ENCODE results near the gene TMEM59. TPM values are rescaled to one million over a fixed set of nuclear protein-coding genes. Genes with fewer than 3 reads are reported as not detected.
"Not testable (repeated sequence)": the region's sequence is repeated elsewhere in the genome, so short reads cannot be mapped to it uniquely, and the experiment has no call there.

TMEM59 gene
- total RNA-seq, 1 donor from 2014 or later = 103 TPM

DNA sequence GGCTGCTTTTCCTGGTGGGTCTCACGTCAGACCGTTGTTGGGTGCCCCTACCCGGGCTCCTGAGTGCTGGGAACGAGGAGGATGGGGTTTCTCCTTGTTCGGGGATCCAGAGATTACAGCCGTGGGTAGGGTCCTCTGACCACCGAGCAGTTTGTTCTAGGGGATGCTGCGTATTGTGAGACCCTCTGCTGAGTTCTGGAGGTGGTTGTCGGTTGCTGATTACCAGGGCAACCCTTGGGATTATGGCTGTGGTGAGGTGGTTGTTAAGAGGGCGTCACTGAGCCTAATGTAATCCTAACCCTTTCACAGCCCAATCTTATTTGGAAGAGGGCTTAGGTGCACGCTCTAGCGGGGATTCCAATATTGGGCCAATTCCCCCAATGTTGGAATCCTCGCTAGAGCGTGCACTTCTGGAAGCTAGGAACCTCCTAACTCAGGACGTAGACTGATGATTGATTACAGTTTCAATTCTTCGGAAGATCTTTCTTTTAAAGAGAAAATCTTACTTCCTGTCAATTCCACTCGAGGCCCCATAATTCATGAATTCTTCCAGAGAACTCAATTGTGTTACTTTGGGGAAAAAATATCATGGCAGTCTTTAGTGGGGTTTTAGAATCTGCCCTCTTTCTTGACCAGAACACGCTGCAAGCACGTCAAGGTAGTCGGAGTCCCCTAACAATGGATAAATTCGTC is 887 bp upstream of the TMEM59 start:
- CTCF ChIA-PET = interaction anchor here (2.0 to 2.5 kb wide), 2 partner anchors 28 to 435 kb away, joined by 5 to 12 read pairs; no protein-coding TSS in a partner anchor
- Mint-ChIP-seq H3K27ac (no peak overlapping the region), H3K4me1 (peaks cover 32% of the 10 kb centered on the region), H3K9me3 (no peaks in the 10 kb centered on the region), H3K4me3 (no peak overlapping the region), H3K27me3 (no peaks in the 10 kb centered on the region), H3K36me3 (ENCODE audit: low read depth) (peaks cover 21% of the 10 kb centered on the region)
- DNase-seq = no peak
- POLR2A ChIA-PET = interaction anchor here (0.8 to 4.6 kb wide), 8 partner anchors 13 to 663 kb away, joined by 3 to 44 read pairs (median 5); partner anchors contain the start of genes CYB5RL, IFT25, LRRC42 and MRPL37
- ATAC-seq (ENCODE audit: low read depth) = no peak
- TF ChIP-seq, protein P1, sequence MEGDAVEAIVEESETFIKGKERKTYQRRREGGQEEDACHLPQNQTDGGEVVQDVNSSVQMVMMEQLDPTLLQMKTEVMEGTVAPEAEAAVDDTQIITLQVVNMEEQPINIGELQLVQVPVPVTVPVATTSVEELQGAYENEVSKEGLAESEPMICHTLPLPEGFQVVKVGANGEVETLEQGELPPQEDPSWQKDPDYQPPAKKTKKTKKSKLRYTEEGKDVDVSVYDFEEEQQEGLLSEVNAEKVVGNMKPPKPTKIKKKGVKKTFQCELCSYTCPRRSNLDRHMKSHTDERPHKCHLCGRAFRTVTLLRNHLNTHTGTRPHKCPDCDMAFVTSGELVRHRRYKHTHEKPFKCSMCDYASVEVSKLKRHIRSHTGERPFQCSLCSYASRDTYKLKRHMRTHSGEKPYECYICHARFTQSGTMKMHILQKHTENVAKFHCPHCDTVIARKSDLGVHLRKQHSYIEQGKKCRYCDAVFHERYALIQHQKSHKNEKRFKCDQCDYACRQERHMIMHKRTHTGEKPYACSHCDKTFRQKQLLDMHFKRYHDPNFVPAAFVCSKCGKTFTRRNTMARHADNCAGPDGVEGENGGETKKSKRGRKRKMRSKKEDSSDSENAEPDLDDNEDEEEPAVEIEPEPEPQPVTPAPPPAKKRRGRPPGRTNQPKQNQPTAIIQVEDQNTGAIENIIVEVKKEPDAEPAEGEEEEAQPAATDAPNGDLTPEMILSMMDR (IDR thresholded peaks at IDR 0.05) = no peak
- intact Hi-C loops (cut with micrococcal nuclease) = loop anchor here (1.0 to 10.0 kb wide), 12 partner anchors 16 to 1999 kb away; partner anchors contain the start of genes BTF3L4, CYB5RL, LRRC42 and MAGOH

DNA sequence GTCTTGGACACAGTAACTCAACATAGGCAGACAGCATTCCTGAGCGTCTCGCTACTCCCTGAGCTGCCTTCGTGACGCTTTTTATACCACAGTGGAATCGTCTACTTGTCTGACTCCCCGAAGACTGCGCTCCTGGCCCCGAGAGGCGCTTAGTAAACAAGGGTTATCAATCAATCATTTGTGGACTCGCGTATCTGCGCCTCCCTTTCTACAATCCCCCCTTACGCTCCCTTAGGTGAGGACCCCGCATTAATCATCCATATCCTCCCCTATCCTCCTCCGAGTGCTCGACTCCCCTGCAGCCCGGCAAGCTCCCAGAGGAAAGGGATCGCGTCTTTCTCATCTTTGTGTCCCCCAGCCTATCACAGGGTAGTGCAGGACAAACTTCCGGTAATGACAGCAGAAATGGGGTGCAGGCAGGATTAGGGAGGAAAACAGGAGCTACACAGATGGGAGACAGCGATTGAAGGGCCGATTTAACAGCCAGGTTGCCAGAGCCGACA is 522 bp downstream of the TMEM59 start:
- ATAC-seq (ENCODE audit: low read depth) (peak; percentile 2), DNase-seq (peak; percentile 18)

DNA sequence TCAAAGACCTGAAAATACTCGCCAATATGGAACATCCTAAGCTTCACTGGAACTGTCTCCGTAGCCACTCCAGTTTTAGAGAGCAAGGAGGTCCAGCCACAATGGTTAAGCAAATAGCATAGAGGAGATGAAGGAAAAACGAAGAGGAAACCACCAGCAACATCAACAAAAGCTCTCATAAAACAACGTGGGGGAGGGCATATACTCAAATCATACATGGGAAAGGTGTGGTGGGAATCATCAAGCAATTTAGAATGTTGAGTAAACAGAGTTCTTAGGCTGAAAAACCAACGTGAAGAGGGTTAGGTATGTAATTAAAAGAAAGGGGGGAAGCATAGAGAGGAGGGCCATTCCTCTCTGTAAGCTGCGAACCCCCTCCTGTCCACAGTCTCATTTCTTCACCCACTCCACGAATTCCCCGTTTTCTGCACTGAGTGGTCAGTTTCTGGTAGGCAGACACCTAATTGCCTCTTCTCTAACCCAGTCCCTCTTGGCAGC is 1.0 kb downstream of the TMEM59 start:
- Mint-ChIP-seq H3K4me3 (no peak overlapping the region), H3K4me1 (peaks cover 44% of the 10 kb centered on the region), H3K27me3 (no peaks in the 10 kb centered on the region), H3K9me3 (no peaks in the 10 kb centered on the region), H3K27ac (no peak overlapping the region), H3K36me3 (ENCODE audit: low read depth) (peaks cover 11% of the 10 kb centered on the region)
- ChIA-PET CTCF (interaction anchor here (2.0 kb wide), 1 partner anchor 30 kb away, joined by 5 read pairs; no protein-coding TSS in a partner anchor), POLR2A (interaction anchor here (1.0 to 4.6 kb wide), 6 partner anchors 11 to 712 kb away, joined by 3 to 44 read pairs (median 4); partner anchors contain the start of genes IFT25, PARS2 and SSBP3)
- no peak for ATAC-seq (ENCODE audit: low read depth)
- intact Hi-C loops (cut with micrococcal nuclease) = loop anchor here (2.0 to 10.0 kb wide), 2 partner anchors 813 to 1997 kb away; partner anchors contain the start of genes BTF3L4, MAGOH and TXNDC12
- DNase-seq = no peak
- TF ChIP-seq, protein P1 (IDR thresholded peaks at IDR 0.05) = no peak

More for the DNA sequence above, 522 bp downstream of the TMEM59 start:
- CTCF ChIA-PET = interaction anchor here (2.0 kb wide), 1 partner anchor 29 kb away, joined by 5 read pairs; no protein-coding TSS in a partner anchor
- Mint-ChIP-seq H3K9me3 (no peaks in the 10 kb centered on the region), H3K4me3 (no peak overlapping the region), H3K27ac (no peak overlapping the region), H3K4me1 (peaks cover 41% of the 10 kb centered on the region), H3K27me3 (no peaks in the 10 kb centered on the region), H3K36me3 (ENCODE audit: low read depth) (peaks cover 13% of the 10 kb centered on the region)
- POLR2A ChIA-PET = interaction anchor here (0.9 to 4.6 kb wide), 9 partner anchors 9 to 712 kb away, joined by 3 to 44 read pairs (median 5); partner anchors contain the start of genes CYB5RL, IFT25, LRRC42 and MRPL37
- TF ChIP-seq, protein P1 (IDR thresholded peaks at IDR 0.05) = no peak
- intact Hi-C loops (cut with micrococcal nuclease) = loop anchor here (2.0 to 10.0 kb wide), 2 partner anchors 814 to 1998 kb away; partner anchors contain the start of genes BTF3L4, MAGOH and TXNDC12

GRCh38 chr1:54050435-54050834 is 2.6 kb downstream of the TMEM59 start:
- H3K36me3 Mint-ChIP-seq (ENCODE audit: low read depth); CTCF ChIA-PET; H3K27me3 Mint-ChIP-seq; DNase-seq; ATAC-seq (ENCODE audit: low read depth); H3K9me3 Mint-ChIP-seq; H3K27ac Mint-ChIP-seq; H3K4me3 Mint-ChIP-seq: not testable (repeated sequence)
- POLR2A ChIA-PET = interaction anchor here (1.3 kb wide), 1 partner anchor 105 kb away, joined by 7 read pairs; the partner anchor contains the start of gene IFT25
- intact Hi-C loops (cut with micrococcal nuclease) = loop anchor here (10.0 kb wide), 1 partner anchor 1996 kb away; the partner anchor contains the start of genes BTF3L4 and TXNDC12
- H3K4me1 Mint-ChIP-seq = peaks cover 49% of the 10 kb centered on the region

- TF ChIP-seq, protein P1 (IDR thresholded peaks at IDR 0.05) = no peak
- CTCF ChIA-PET = interaction anchor here (0.6 kb wide), 1 partner anchor 187 kb away, joined by 3 read pairs; no protein-coding TSS in a partner anchor
- Mint-ChIP-seq H3K9me3 (no peaks in the 10 kb centered on the region), H3K4me1 (peaks cover 40% of the 10 kb centered on the region), H3K36me3 (ENCODE audit: low read depth) (peaks cover 30% of the 10 kb centered on the region), H3K27me3 (no peaks in the 10 kb centered on the region), H3K27ac (peak overlapping the region; percentile 77), H3K4me3 (peak overlapping the region; percentile 61)
- DNase-seq (no peak), ATAC-seq (ENCODE audit: low read depth) (peak; percentile 69)
- POLR2A ChIA-PET = interaction anchor here (0.6 kb wide), 1 partner anchor 1495 kb away, joined by 7 read pairs; the partner anchor contains the start of gene TUT4
- intact Hi-C loops (cut with micrococcal nuclease) = no loop called here
Measured at GRCh38 chr1:54047384-54048305, 5.4 kb downstream of the TMEM59 start.
